Measurements from ENCODE around the gene WDR7.

The WDR7 gene

GRCh38 chr18:56878711-56879110 is 227.6 kb downstream of the WDR7 start:
- Histone ChIP-seq H3K4me3 (ENCODE audit: extremely low read depth, insufficient read depth, low read length, poor library complexity, severe bottlenecking) (no peak overlapping the region), H3K9me3 (ENCODE audit: control insufficient read depth, low read length) (no peaks in the 10 kb centered on the region), H3K4me1 (ENCODE audit: control insufficient read depth, insufficient read depth, low read length, poor library complexity, severe bottlenecking) (peaks cover under 1% of the 10 kb centered on the region), H3K36me3 (ENCODE audit: control insufficient read depth, insufficient read depth, low read length) (no peaks in the 10 kb centered on the region), H3K27ac (ENCODE audit: low read depth, low read length, severe bottlenecking) (no peak overlapping the region)
- no CpG with 5 or more reads among the region's 4 CpGs for WGBS, 2 experiments (ENCODE audit: insufficient coverage in 2 of 2)

DNA sequence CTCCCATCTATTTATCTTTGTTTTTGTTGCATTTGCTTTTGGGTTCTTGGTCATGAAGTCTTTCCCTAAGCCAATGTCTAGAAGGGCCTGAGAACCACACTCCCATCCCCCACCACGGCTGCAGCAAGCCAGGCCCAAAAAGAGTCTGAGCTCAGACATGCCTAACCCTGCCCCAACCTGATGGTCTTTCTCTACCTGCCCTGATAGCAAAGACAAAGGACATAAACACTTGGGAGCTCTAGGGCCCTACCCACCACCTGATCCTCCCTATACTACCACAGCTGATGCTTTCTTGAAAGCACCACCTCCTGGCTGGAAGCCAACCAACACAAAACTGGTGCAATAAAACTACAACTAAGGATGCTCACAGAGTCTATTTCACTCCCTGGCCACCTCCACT is 233.4 kb downstream of the WDR7 start:
- H3K9me3 ChIP-seq (ENCODE audit: control insufficient read depth, low read length) = no peaks in the 10 kb centered on the region
- H3K4me1 ChIP-seq (ENCODE audit: control insufficient read depth, insufficient read depth, low read length, poor library complexity, severe bottlenecking) = peaks cover 11% of the 10 kb centered on the region
- no peak overlapping the region for H3K4me3 ChIP-seq (ENCODE audit: extremely low read depth, insufficient read depth, low read length, poor library complexity, severe bottlenecking)
- no peak overlapping the region for H3K27ac ChIP-seq (ENCODE audit: low read depth, low read length, severe bottlenecking)
- no peaks in the 10 kb centered on the region for H3K36me3 ChIP-seq (ENCODE audit: control insufficient read depth, insufficient read depth, low read length)
- WGBS, 2 experiments (ENCODE audit: insufficient coverage in 2 of 2) = 60% methylated on average over 1 of the region's 1 CpG; no CpG with 5 or more reads in 1 of the 2 experiments

DNA sequence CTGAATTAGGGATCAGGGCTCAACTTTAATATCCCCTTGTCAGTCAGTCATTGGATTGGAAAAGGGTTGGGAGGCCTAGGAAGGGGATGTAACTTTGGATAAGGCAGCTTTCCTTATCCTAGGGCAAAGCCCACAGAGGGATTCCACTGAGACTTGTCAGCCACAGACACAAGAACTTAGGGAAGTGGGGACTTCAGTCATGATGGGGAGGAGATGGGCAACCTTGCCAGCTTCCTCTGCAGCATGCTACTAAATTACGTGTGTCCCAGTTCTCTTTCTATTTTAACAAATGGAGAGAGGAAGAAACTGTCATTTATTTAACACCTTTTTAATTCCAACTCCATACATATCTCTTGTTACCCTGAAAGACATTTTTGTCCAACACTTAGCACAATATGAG is 237.8 kb downstream of the WDR7 start:
- H3K27ac ChIP-seq (ENCODE audit: low read depth, low read length, severe bottlenecking) = no peak overlapping the region
- H3K9me3 ChIP-seq (ENCODE audit: control insufficient read depth, low read length) = no peaks in the 10 kb centered on the region
- no CpG with 5 or more reads among the region's 1 CpG for WGBS, 2 experiments (ENCODE audit: insufficient coverage in 2 of 2)
- H3K4me3 ChIP-seq (ENCODE audit: extremely low read depth, insufficient read depth, low read length, poor library complexity, severe bottlenecking) = no peak overlapping the region
- H3K36me3 ChIP-seq (ENCODE audit: control insufficient read depth, insufficient read depth, low read length) = no peaks in the 10 kb centered on the region
- peaks cover 36% of the 10 kb centered on the region for H3K4me1 ChIP-seq (ENCODE audit: control insufficient read depth, insufficient read depth, low read length, poor library complexity, severe bottlenecking)

DNA sequence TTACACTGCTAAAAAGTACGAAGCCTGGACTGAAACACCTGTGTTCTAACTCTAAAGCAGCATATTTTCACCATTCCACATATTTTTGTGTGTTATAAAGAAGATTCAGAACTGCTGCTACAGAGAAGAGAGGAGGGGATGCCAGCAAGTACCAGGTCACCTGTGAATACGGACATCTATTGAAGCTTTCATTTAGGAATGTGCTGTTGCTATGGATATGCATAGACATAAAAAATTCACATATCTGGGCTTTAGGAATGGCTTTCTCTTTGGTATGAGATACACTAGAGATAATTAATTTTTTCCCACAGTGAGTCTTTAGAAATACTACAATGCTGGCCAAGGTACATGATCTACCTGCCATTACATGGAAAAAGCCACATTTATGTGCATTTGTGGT is 238.5 kb downstream of the WDR7 start:
- no CpG with 5 or more reads among the region's 2 CpGs for WGBS, 2 experiments (ENCODE audit: insufficient coverage in 2 of 2)
- Histone ChIP-seq H3K9me3 (ENCODE audit: control insufficient read depth, low read length) (no peaks in the 10 kb centered on the region), H3K27ac (ENCODE audit: low read depth, low read length, severe bottlenecking) (no peak overlapping the region)

DNA sequence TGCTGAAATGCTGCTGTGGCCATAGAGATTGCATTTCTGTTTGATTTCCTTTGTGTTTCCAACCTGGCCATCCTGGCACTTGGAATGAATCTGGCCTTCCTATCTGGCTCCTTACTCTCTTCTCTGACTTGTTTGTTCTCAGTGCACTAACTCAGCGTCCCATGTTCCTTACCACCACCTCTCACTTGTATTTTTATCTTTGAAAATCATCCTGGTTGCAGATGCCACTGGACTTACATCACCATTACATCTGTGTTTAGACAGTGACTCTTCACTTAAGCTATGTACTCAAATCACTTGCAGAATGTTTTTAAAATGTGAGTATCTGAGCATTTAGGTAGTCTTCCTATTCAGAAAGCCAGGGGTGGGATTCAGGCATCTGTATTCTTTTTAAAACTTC is 239.5 kb downstream of the WDR7 start:
- H3K4me1 ChIP-seq (ENCODE audit: control insufficient read depth, insufficient read depth, low read length, poor library complexity, severe bottlenecking) = peaks cover 36% of the 10 kb centered on the region
- H3K36me3 ChIP-seq (ENCODE audit: control insufficient read depth, insufficient read depth, low read length) = no peaks in the 10 kb centered on the region
- 44 to 46% methylated on average over 1 of the region's 1 CpG for WGBS, 2 experiments (ENCODE audit: insufficient coverage in 2 of 2)
- H3K27ac ChIP-seq (ENCODE audit: low read depth, low read length, severe bottlenecking) = peak overlapping the region; percentile 88
- no peaks in the 10 kb centered on the region for H3K9me3 ChIP-seq (ENCODE audit: control insufficient read depth, low read length)
- H3K4me3 ChIP-seq (ENCODE audit: extremely low read depth, insufficient read depth, low read length, poor library complexity, severe bottlenecking) = no peak overlapping the region

More for the DNA sequence above, 238.5 kb downstream of the WDR7 start:
- H3K4me1 ChIP-seq (ENCODE audit: control insufficient read depth, insufficient read depth, low read length, poor library complexity, severe bottlenecking) = peaks cover 36% of the 10 kb centered on the region
- H3K4me3 ChIP-seq (ENCODE audit: extremely low read depth, insufficient read depth, low read length, poor library complexity, severe bottlenecking) = no peak overlapping the region
- H3K36me3 ChIP-seq (ENCODE audit: control insufficient read depth, insufficient read depth, low read length) = no peaks in the 10 kb centered on the region

- H3K9me3 ChIP-seq (ENCODE audit: control insufficient read depth, low read length) = no peaks in the 10 kb centered on the region
- H3K27ac ChIP-seq (ENCODE audit: low read depth, low read length, severe bottlenecking) = peak overlapping the region; percentile 88
- H3K36me3 ChIP-seq (ENCODE audit: control insufficient read depth, insufficient read depth, low read length) = no peaks in the 10 kb centered on the region
- no CpG with 5 or more reads among the region's 3 CpGs for WGBS, 2 experiments (ENCODE audit: insufficient coverage in 2 of 2)
- H3K4me3 ChIP-seq (ENCODE audit: extremely low read depth, insufficient read depth, low read length, poor library complexity, severe bottlenecking) = no peak overlapping the region
- H3K4me1 ChIP-seq (ENCODE audit: control insufficient read depth, insufficient read depth, low read length, poor library complexity, severe bottlenecking) = peaks cover 36% of the 10 kb centered on the region
These were observed 240.0 kb downstream of the WDR7 start for GRCh38 chr18:56891116-56891515.

DNA sequence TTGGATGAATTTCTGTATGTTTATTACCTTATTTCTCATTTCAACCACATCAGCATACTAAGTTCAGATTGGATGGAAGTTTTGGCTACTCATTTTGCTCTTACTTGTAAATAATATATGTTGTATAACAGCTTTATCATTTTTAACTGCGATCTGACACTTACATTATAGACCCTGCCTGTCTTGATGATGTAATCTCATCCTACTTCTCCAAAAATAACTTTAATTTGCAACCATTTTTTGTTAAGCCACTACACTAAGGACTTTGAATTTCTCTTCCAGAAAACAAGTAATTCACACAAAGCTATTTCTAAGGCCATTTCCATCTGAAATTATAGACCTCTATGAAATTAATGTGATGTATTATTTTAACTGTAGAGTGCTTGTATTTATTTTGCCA is 240.7 kb downstream of the WDR7 start:
- WGBS, 2 experiments (ENCODE audit: insufficient coverage in 2 of 2) = no CpG with 5 or more reads among the region's 1 CpG

DNA sequence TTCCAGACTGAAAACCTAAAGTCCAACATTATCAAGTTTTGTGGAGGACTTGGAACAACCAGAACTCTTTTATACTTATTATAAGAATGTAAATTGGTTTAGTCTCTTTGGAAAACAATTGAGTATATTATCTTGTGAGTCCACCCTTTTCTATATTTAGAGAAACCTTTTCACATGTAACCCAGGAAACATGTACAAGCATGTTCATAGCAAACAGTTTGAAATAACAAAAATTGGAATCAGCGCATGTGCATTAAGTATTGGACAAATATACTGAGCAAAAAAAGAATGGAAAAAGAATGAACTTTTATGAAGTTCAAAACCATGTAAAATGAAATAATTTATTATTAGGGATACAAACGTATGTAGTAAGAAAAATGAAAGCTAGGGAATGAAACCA is 246.0 kb downstream of the WDR7 start:
- H3K36me3 ChIP-seq (ENCODE audit: control insufficient read depth, insufficient read depth, low read length) = no peaks in the 10 kb centered on the region
- no peaks in the 10 kb centered on the region for H3K9me3 ChIP-seq (ENCODE audit: control insufficient read depth, low read length)
- H3K4me3 ChIP-seq (ENCODE audit: extremely low read depth, insufficient read depth, low read length, poor library complexity, severe bottlenecking) = no peak overlapping the region
- peaks cover 4% of the 10 kb centered on the region for H3K4me1 ChIP-seq (ENCODE audit: control insufficient read depth, insufficient read depth, low read length, poor library complexity, severe bottlenecking)
- no CpG with 5 or more reads among the region's 2 CpGs for WGBS, 2 experiments (ENCODE audit: insufficient coverage in 2 of 2)
- no peak overlapping the region for H3K27ac ChIP-seq (ENCODE audit: low read depth, low read length, severe bottlenecking)

More for the DNA sequence above, 240.7 kb downstream of the WDR7 start:
- Histone ChIP-seq H3K27ac (ENCODE audit: low read depth, low read length, severe bottlenecking) (no peak overlapping the region), H3K36me3 (ENCODE audit: control insufficient read depth, insufficient read depth, low read length) (no peaks in the 10 kb centered on the region), H3K9me3 (ENCODE audit: control insufficient read depth, low read length) (no peaks in the 10 kb centered on the region), H3K4me1 (ENCODE audit: control insufficient read depth, insufficient read depth, low read length, poor library complexity, severe bottlenecking) (peaks cover 36% of the 10 kb centered on the region), H3K4me3 (ENCODE audit: extremely low read depth, insufficient read depth, low read length, poor library complexity, severe bottlenecking) (no peak overlapping the region)

DNA sequence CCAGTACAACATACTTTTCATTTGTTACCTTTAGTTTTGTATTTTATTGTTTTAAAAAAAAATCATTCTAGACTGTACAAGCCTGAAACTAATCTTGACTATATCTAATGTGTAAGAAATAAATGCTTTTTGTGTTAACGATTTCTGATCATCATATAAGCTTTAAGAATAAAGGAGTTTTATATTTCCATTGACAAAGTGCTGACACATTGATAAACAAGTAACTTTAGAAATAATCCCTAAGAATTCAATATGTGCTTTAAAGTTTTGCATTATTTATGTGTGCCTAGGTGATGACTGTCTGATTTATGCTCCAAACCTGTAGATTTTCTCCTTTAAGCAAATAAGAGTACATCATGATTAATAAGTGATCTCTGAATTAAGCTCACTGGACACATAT is 248.5 kb downstream of the WDR7 start:
- Histone ChIP-seq H3K9me3 (ENCODE audit: control insufficient read depth, low read length) (no peaks in the 10 kb centered on the region), H3K4me1 (ENCODE audit: control insufficient read depth, insufficient read depth, low read length, poor library complexity, severe bottlenecking) (no peaks in the 10 kb centered on the region), H3K36me3 (ENCODE audit: control insufficient read depth, insufficient read depth, low read length) (no peaks in the 10 kb centered on the region), H3K27ac (ENCODE audit: low read depth, low read length, severe bottlenecking) (no peak overlapping the region), H3K4me3 (ENCODE audit: extremely low read depth, insufficient read depth, low read length, poor library complexity, severe bottlenecking) (no peak overlapping the region)
- WGBS, 2 experiments (ENCODE audit: insufficient coverage in 2 of 2) = no CpG with 5 or more reads among the region's 1 CpG

DNA sequence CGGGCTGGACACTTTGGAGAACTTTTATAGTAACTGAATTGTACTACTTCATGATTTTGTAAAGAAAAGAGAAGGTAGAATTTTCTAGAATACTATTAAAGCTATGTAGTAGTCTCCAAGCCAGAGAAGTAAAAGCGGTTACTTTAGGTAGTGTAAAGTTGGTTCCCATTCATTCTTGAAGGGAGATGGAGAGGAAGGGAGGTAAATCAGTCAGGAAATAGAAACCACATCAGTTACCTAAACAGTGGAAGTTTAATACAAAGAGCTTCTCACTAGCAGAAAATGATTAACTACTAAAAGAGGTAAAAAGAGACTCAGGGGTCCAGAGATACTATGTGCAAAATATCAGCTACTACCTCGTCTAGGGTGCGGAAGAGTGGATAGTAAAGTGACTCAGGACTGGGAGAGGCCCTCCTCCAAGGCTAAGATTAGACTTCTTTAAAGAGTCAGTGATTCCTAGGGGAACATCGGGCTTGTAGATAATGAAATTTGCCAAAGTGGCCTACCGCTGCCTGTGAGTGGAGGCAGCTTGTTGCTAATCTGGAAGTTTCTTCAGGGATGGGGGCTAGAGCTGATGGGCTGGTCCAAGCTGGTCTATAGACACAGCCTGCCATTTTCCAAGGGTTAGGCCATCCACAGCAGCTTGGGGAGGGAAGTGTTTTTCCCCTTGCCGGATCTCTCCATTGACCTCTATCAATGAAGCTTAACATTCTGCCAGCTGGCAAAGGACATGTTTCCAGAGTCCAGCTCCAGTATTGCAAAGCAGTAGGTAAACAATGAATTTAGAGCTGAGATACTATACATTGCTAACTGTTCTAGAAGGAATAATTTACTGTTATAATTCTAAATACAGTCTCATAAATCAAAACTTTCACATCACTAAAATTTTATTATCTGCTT is 249.3 kb downstream of the WDR7 start:
- H3K4me3 ChIP-seq (ENCODE audit: extremely low read depth, insufficient read depth, low read length, poor library complexity, severe bottlenecking) = no peak overlapping the region
- H3K9me3 ChIP-seq (ENCODE audit: control insufficient read depth, low read length) = no peaks in the 10 kb centered on the region
- H3K36me3 ChIP-seq (ENCODE audit: control insufficient read depth, insufficient read depth, low read length) = no peaks in the 10 kb centered on the region
- H3K27ac ChIP-seq (ENCODE audit: low read depth, low read length, severe bottlenecking) = no peak overlapping the region
- 94 to 100% methylated on average over 4 to 5 of the region's 7 CpGs for WGBS, 2 experiments (ENCODE audit: insufficient coverage in 2 of 2)
- no peaks in the 10 kb centered on the region for H3K4me1 ChIP-seq (ENCODE audit: control insufficient read depth, insufficient read depth, low read length, poor library complexity, severe bottlenecking)

DNA sequence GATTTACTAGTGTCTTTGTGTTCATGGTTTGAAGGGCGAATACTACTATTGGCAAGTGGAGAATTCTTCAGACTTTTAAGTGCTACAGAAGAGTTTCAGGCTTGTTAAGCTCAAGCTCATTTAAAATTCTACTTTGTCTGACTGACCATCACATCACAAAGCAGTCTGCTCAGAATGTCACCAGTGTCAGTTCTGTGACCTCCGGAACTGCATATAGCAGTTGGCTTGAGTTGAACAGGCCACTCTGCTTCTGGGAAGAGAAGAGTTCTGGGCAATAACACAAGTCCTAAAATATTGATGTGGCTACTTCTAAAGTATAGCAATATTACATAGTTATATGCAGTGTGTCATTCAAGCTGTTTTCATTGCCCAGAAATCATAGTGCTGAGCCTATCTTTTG is 250.8 kb downstream of the WDR7 start:
- no peak overlapping the region for H3K4me3 ChIP-seq (ENCODE audit: extremely low read depth, insufficient read depth, low read length, poor library complexity, severe bottlenecking)
- H3K36me3 ChIP-seq (ENCODE audit: control insufficient read depth, insufficient read depth, low read length) = no peaks in the 10 kb centered on the region
- H3K27ac ChIP-seq (ENCODE audit: low read depth, low read length, severe bottlenecking) = no peak overlapping the region
- no CpG with 5 or more reads among the region's 2 CpGs for WGBS, 2 experiments (ENCODE audit: insufficient coverage in 2 of 2)
- H3K4me1 ChIP-seq (ENCODE audit: control insufficient read depth, insufficient read depth, low read length, poor library complexity, severe bottlenecking) = no peaks in the 10 kb centered on the region
- no peaks in the 10 kb centered on the region for H3K9me3 ChIP-seq (ENCODE audit: control insufficient read depth, low read length)
